ENCODE results near the gene ATF7.

Gene ATF7

GRCh38 chr12:53590652-53591051 is 35.5 kb downstream of the ATF7 start:
- no peak for DNase-seq (ENCODE audit: low read depth in 1 of 2, low spot score in 1 of 2)
- Histone ChIP-seq H3K4me3 (replicated peaks; ENCODE audit: insufficient read depth, low read length) (no peak overlapping the region), H3K27ac (replicated peaks) (no peak overlapping the region), H3K27me3 (ENCODE audit: insufficient read depth, poor library complexity, severe bottlenecking) (no peaks in the 10 kb centered on the region)
- TF ChIP-seq POLR2AphosphoS5 (IDR thresholded peaks at IDR 0.05; ENCODE audit: low read depth) (no peak), REST (IDR thresholded peaks at IDR 0.05; ENCODE audit: insufficient replicate concordance, low read depth) (no peak), SPI1 (IDR thresholded peaks at IDR 0.05; ENCODE audit: borderline replicate concordance, low read depth) (no peak), CTCF (IDR thresholded peaks at IDR 0.05; ENCODE audit: insufficient read depth, low read length) (no peak), GABPA (IDR thresholded peaks at IDR 0.05; ENCODE audit: low read depth) (no peak)

GRCh38 chr12:53589915-53590314 is 36.3 kb downstream of the ATF7 start:
- H3K27me3 ChIP-seq (ENCODE audit: insufficient read depth, poor library complexity, severe bottlenecking), result no peaks in the 10 kb centered on the region
- H3K27ac ChIP-seq (replicated peaks), result no peak overlapping the region
- no peak overlapping the region for H3K4me3 ChIP-seq (replicated peaks; ENCODE audit: insufficient read depth, low read length)
- TF ChIP-seq SPI1 (IDR thresholded peaks at IDR 0.05; ENCODE audit: borderline replicate concordance, low read depth) (no peak), GABPA (IDR thresholded peaks at IDR 0.05; ENCODE audit: low read depth) (no peak), REST (IDR thresholded peaks at IDR 0.05; ENCODE audit: insufficient replicate concordance, low read depth) (no peak), POLR2AphosphoS5 (IDR thresholded peaks at IDR 0.05; ENCODE audit: low read depth) (no peak), CTCF (IDR thresholded peaks at IDR 0.05; ENCODE audit: insufficient read depth, low read length) (no peak)
- no peak for DNase-seq (ENCODE audit: low read depth in 1 of 2, low spot score in 1 of 2)

- H3K27me3 ChIP-seq (ENCODE audit: insufficient read depth, poor library complexity, severe bottlenecking), result no peaks in the 10 kb centered on the region
- H3K4me3 ChIP-seq (replicated peaks; ENCODE audit: insufficient read depth, low read length), result no peak overlapping the region
- no peak for DNase-seq (ENCODE audit: low read depth in 1 of 2, low spot score in 1 of 2)
- no peak for TF ChIP-seq REST (IDR thresholded peaks at IDR 0.05; ENCODE audit: insufficient replicate concordance, low read depth)
- TF ChIP-seq GABPA (IDR thresholded peaks at IDR 0.05; ENCODE audit: low read depth), result no peak
- no peak for TF ChIP-seq SPI1 (IDR thresholded peaks at IDR 0.05; ENCODE audit: borderline replicate concordance, low read depth)
- TF ChIP-seq POLR2AphosphoS5 (IDR thresholded peaks at IDR 0.05; ENCODE audit: low read depth), result no peak
- TF ChIP-seq CTCF (IDR thresholded peaks at IDR 0.05; ENCODE audit: insufficient read depth, low read length), result no peak
- H3K27ac ChIP-seq (replicated peaks), result no peak overlapping the region
These were observed 36.8 kb downstream of the ATF7 start for GRCh38 chr12:53589423-53589822.

Data from HL-60 (cell line).